ENCODE results near the gene SPATA46.

- TF ChIP-seq CTCF (IDR thresholded peaks at IDR 0.05): no peak
- no peak for TF ChIP-seq EZH2 (IDR thresholded peaks at IDR 0.05; ENCODE audit: borderline replicate concordance, insufficient read depth, low read depth, low read length, poor library complexity, severe bottlenecking)
Observed at GRCh38 chr1:162347281-162347680, 29.4 kb downstream of the SPATA46 start.

All from B cell (primary cell).